NB4 (cell line): Measurements from ENCODE around the gene ONECUT3.

ENCODE experiments used
- DNase-seq: peaks from one replicate; pipeline ENCODE4 v3.0.0; 2010; ENCODE audit warnings: low read depth
- H3K4me3 ChIP-seq: one replicate; pipeline ENCODE4 v1.5.1; 2011; ENCODE audit warnings: mild to moderate bottlenecking, low read depth, low read length, moderate library complexity
- MYC ChIP-seq: IDR thresholded peaks from 2 replicates; pipeline ENCODE4 v1.6.1; 2011; ENCODE audit warnings: low read depth, low read length
- POLR2A ChIP-seq: IDR thresholded peaks from 2 replicates; pipeline ENCODE4 v1.6.1; 2011; ENCODE audit warnings: mild to moderate bottlenecking; ENCODE audit not compliant: insufficient read length; ENCODE audit errors: extremely low read depth
- TF ChIP-seq, protein P1 (sequence below): IDR thresholded peaks from 2 replicates; pipeline ENCODE4 v1.6.1; 2011; ENCODE audit warnings: low read depth, low read length
- TF ChIP-seq, protein P2 (sequence below): IDR thresholded peaks from one replicate; pipeline ENCODE4 v1.5.1; 2012; ENCODE audit warnings: low read depth, low read length

ONECUT3 gene

GRCh38 chr19:1786668-1787067, 33.4 kb downstream of the ONECUT3 start:
- no peak for DNase-seq
- H3K4me3 ChIP-seq: no peak overlapping the region
- TF ChIP-seq, protein P1, sequence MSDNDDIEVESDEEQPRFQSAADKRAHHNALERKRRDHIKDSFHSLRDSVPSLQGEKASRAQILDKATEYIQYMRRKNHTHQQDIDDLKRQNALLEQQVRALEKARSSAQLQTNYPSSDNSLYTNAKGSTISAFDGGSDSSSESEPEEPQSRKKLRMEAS: no peak
- no peak for TF ChIP-seq POLR2A
- no peak for TF ChIP-seq MYC
- TF ChIP-seq, protein P2, sequence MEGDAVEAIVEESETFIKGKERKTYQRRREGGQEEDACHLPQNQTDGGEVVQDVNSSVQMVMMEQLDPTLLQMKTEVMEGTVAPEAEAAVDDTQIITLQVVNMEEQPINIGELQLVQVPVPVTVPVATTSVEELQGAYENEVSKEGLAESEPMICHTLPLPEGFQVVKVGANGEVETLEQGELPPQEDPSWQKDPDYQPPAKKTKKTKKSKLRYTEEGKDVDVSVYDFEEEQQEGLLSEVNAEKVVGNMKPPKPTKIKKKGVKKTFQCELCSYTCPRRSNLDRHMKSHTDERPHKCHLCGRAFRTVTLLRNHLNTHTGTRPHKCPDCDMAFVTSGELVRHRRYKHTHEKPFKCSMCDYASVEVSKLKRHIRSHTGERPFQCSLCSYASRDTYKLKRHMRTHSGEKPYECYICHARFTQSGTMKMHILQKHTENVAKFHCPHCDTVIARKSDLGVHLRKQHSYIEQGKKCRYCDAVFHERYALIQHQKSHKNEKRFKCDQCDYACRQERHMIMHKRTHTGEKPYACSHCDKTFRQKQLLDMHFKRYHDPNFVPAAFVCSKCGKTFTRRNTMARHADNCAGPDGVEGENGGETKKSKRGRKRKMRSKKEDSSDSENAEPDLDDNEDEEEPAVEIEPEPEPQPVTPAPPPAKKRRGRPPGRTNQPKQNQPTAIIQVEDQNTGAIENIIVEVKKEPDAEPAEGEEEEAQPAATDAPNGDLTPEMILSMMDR: no peak

GRCh38 chr19:1787116-1787515, 33.8 kb downstream of the ONECUT3 start:
- H3K4me3 ChIP-seq: no peak overlapping the region
- TF ChIP-seq, protein P2: no peak
- TF ChIP-seq POLR2A: no peak
- TF ChIP-seq, protein P1: no peak
- no peak for TF ChIP-seq MYC
- no peak for DNase-seq

- no peak overlapping the region for H3K4me3 ChIP-seq
- no peak for DNase-seq
- TF ChIP-seq POLR2A (no peak), MYC (no peak)
- TF ChIP-seq, protein P1: no peak
- TF ChIP-seq, protein P2: no peak
Observed at GRCh38 chr19:1789261-1790041, 36.1 kb downstream of the ONECUT3 start.

DNA sequence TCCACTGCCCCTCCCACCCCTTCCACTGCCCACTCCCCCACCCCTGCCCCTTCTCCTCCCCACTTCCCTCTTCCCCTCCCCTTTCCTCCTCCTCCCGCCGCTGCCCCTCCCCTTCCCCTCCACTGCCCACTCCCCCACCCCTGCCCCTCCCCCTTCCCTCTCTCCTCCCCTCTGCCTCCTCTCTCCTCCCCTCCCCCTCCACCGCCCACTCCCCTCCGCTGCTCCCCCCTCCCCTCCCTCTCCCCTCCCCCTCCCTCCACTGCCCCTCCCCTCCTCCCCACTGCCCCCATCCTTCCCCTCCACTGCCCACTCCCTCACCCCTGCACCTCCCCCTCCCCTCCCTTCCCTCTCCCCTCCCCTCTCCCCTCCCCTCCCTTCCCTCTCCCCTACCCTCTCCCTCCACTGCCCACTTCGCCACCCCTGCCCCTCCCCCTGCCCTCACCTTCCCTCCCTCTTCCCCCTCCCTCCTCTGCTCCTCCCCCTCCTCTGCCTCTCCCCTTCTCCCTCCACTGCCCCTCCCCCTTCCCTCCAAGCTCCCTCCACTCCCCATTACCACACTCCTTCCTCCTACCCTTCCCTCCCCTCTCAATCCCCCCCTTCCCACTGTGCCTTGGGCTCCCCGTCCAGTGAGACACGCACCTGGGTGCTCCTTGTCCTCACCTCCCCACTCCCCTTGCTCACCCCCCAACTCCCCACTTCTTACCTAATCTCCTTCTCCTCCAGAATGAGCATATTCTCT, 36.9 kb downstream of the ONECUT3 start:
- H3K4me3 ChIP-seq: no peak overlapping the region
- TF ChIP-seq, protein P2: no peak
- TF ChIP-seq POLR2A (no peak), MYC (no peak)
- TF ChIP-seq, protein P1: no peak
- no peak for DNase-seq

GRCh38 chr19:1791879-1792278, 38.6 kb downstream of the ONECUT3 start:
- TF ChIP-seq, protein P1: no peak
- TF ChIP-seq, protein P2: no peak
- TF ChIP-seq MYC (no peak), POLR2A (no peak)
- no peak for DNase-seq
- H3K4me3 ChIP-seq: no peak overlapping the region
